GM06990 (cell line): ENCODE measurements around the gene TSPAN9.

Experiments used
- DNase-seq: peaks from one replicate; pipeline ENCODE4 v3.0.0-alpha.2; 2011; ENCODE audit not compliant: insufficient read length; ENCODE audit errors: extremely low read depth
- H3K27me3 ChIP-seq: replicated peaks from 2 replicates; pipeline ENCODE4 v1.6.0; 2011; ENCODE audit warnings: low read length; ENCODE audit not compliant: control insufficient read depth, insufficient read depth
- H3K36me3 ChIP-seq: 2 replicates; pipeline ENCODE4 v1.5.1; 2011; ENCODE audit warnings: low read length; ENCODE audit not compliant: control insufficient read depth, insufficient read depth
- H3K4me3 ChIP-seq: replicated peaks from 2 replicates; pipeline ENCODE4 v1.5.1; 2011; ENCODE audit warnings: low read depth, mild to moderate bottlenecking, control low read depth, low read length
- CTCF ChIP-seq: IDR thresholded peaks from 2 replicates; pipeline ENCODE4 v1.5.1; 2011; ENCODE audit warnings: low read length, control low read depth, mild to moderate bottlenecking, inconsistent platforms; ENCODE audit not compliant: insufficient read depth, poor library complexity, severe bottlenecking

Gene TSPAN9

GRCh38 chr12:3195337-3195736 is 118.2 kb downstream of the TSPAN9 start:
- H3K27me3 ChIP-seq: peaks cover 3% of the 10 kb centered on the region; the same call in 1 of the 2 replicates
- H3K4me3 ChIP-seq: no peak overlapping the region
- no peaks in the 10 kb centered on the region for H3K36me3 ChIP-seq
- DNase-seq: no peak
- TF ChIP-seq CTCF: no peak

- DNase-seq: no peak
- H3K4me3 ChIP-seq: no peak overlapping the region
- no peaks in the 10 kb centered on the region for H3K36me3 ChIP-seq
- peaks cover 3% of the 10 kb centered on the region; the same call in 1 of the 2 replicates for H3K27me3 ChIP-seq
- no peak for TF ChIP-seq CTCF
Observed at GRCh38 chr12:3195859-3196483, 118.8 kb downstream of the TSPAN9 start.

- no peak overlapping the region for H3K4me3 ChIP-seq
- peaks cover 3% of the 10 kb centered on the region; the same call in 1 of the 2 replicates for H3K27me3 ChIP-seq
- no peaks in the 10 kb centered on the region for H3K36me3 ChIP-seq
- no peak for TF ChIP-seq CTCF
- DNase-seq: no peak
Observed at GRCh38 chr12:3196488-3196887, 119.3 kb downstream of the TSPAN9 start.

GRCh38 chr12:3197131-3197818 is 120.1 kb downstream of the TSPAN9 start:
- no peak for DNase-seq
- H3K4me3 ChIP-seq: no peak overlapping the region
- H3K36me3 ChIP-seq: no peaks in the 10 kb centered on the region
- H3K27me3 ChIP-seq: peaks cover 3% of the 10 kb centered on the region; the same call in 1 of the 2 replicates
- no peak for TF ChIP-seq CTCF

GRCh38 chr12:3199551-3200031 is 122.4 kb downstream of the TSPAN9 start:
- Histone ChIP-seq H3K36me3 (no peaks in the 10 kb centered on the region), H3K4me3 (no peak overlapping the region), H3K27me3 (peaks cover 1% of the 10 kb centered on the region; the same call in 1 of the 2 replicates)
- TF ChIP-seq CTCF: no peak
- no peak for DNase-seq
